Panc1 (cell line): ENCODE results near the gene CACTIN. TPM values are rescaled to one million over a fixed set of nuclear protein-coding genes. Genes with fewer than 3 reads are reported as not detected.
A peak's percentile ranks its signal among the peaks of the same experiment; 100 is the strongest.

ENCODE experiments used
- ATAC-seq: fragments of 200-7000 bp; cut with Tn5 transposase; 2 replicates; pipeline ENCODE4 v1.9.1; 2020; ENCODE audit warnings: mild to moderate bottlenecking, moderate library complexity
- BruUV-seq: library from RNA; stranded (reverse); fragments of 400-500 nt; replicated peaks from 2 replicates; lab custom pipeline; 2021; lab: Mats Ljungman, UMichigan
- CTCF ChIA-PET: fragments of 300-600 bp; sonication (Branson Sonifier 250); formaldehyde crosslinking; loops from one replicate; lab custom pipeline; 2022; ENCODE audit warnings: antibody characterized with exemption; lab: Charles Lee
- POLR2A ChIA-PET: fragments of 300-600 bp; sonication (Branson Sonifier 250); formaldehyde crosslinking; loops from one replicate; lab custom pipeline; 2022; ENCODE audit warnings: antibody characterized with exemption; lab: Charles Lee
- DNase-seq: peaks from one replicate; pipeline ENCODE4 v3.0.0-alpha.2; 2010; ENCODE audit warnings: low read depth, low spot score
- H3K27ac ChIP-seq: 2 replicates; pipeline ENCODE4 v1.5.1; 2011; ENCODE audit warnings: mild to moderate bottlenecking, low read length, inconsistent platforms
- H3K27me3 ChIP-seq: fragments of 200-500 bp; sonication (Bioruptor generic); 2 replicates; pipeline ENCODE4 v1.6.0; 2014; ENCODE audit warnings: low read length, inconsistent platforms; ENCODE audit not compliant: control insufficient read depth, insufficient read depth
- H3K36me3 ChIP-seq: fragments of 200-500 bp; sonication (Bioruptor generic); 2 replicates; pipeline ENCODE4 v1.5.1; 2014; ENCODE audit warnings: inconsistent platforms, mild to moderate bottlenecking, low read length, moderate library complexity; ENCODE audit not compliant: control insufficient read depth, insufficient read depth
- H3K4me1 ChIP-seq: 2 replicates; pipeline ENCODE4 v1.5.1; 2011; ENCODE audit warnings: inconsistent platforms, mild to moderate bottlenecking, low read length, moderate library complexity; ENCODE audit not compliant: control insufficient read depth, insufficient read depth
- H3K4me3 ChIP-seq, 2 experiments: 2 replicates each; pipeline ENCODE4 v1.5.1; 2011 to 2012; ENCODE audit warnings: low read depth in 2 of 2, low read length in 2 of 2, mild to moderate bottlenecking in 2 of 2, inconsistent platforms in 1 of 2, moderate library complexity in 1 of 2
- H3K9me3 ChIP-seq: fragments of 200-500 bp; sonication (Bioruptor generic); 2 replicates; pipeline ENCODE4 v1.5.1; 2014; ENCODE audit warnings: low read depth, mild to moderate bottlenecking, inconsistent platforms, low read length, moderate library complexity; ENCODE audit not compliant: control insufficient read depth, insufficient read depth
- CTCF ChIP-seq: fragments of 450-650 bp; IDR thresholded peaks from 2 replicates; pipeline ENCODE4 v1.5.1; 2017; ENCODE audit warnings: mild to moderate bottlenecking
- POLR2AphosphoS5 ChIP-seq: IDR thresholded peaks from 2 replicates; pipeline ENCODE4 v1.6.1; 2012; ENCODE audit warnings: mild to moderate bottlenecking, low read depth, low read length, moderate library complexity
- REST ChIP-seq, 2 experiments: IDR thresholded peaks; 2 replicates each; pipeline ENCODE4 v1.6.1; 2011 to 2012; ENCODE audit warnings: low read depth in 2 of 2, control low read depth in 1 of 2, low read length in 1 of 2, mild to moderate bottlenecking in 1 of 2, moderate library complexity in 1 of 2; ENCODE audit not compliant: insufficient read depth in 1 of 2
- SIN3A ChIP-seq: IDR thresholded peaks from 2 replicates; pipeline ENCODE4 v1.6.1; 2012; ENCODE audit warnings: low read depth, mild to moderate bottlenecking, low read length, moderate library complexity, borderline replicate concordance; ENCODE audit not compliant: insufficient read depth
- TCF7L2 ChIP-seq: IDR thresholded peaks from 2 replicates; pipeline ENCODE4 v1.6.1; 2011; ENCODE audit warnings: mild to moderate bottlenecking, low read depth, low read length, inconsistent platforms
- in situ Hi-C: cut with HindIII; loops from 2 replicates; pipeline ENCODE4 v1.10.0; 2016; ENCODE audit warnings: low sequenced_read_pairs, low pct_unique_long_range_greater_than_20kb
- intact Hi-C: fragments of 100-400 bp; cut with micrococcal nuclease; formaldehyde crosslinking; loops from one replicate; pipeline ENCODE4 v1.10.0; 2022; ENCODE audit not compliant: unreplicated experiment
- total RNA-seq: library from RNA; stranded (reverse); gene quantifications from one replicate; pipeline ENCODE4 v1.2.1, GENCODE V29; 2021; ENCODE audit not compliant: unreplicated experiment

CACTIN gene
- total RNA-seq, 1 experiment from 2014 or later: 25.2 TPM

DNA sequence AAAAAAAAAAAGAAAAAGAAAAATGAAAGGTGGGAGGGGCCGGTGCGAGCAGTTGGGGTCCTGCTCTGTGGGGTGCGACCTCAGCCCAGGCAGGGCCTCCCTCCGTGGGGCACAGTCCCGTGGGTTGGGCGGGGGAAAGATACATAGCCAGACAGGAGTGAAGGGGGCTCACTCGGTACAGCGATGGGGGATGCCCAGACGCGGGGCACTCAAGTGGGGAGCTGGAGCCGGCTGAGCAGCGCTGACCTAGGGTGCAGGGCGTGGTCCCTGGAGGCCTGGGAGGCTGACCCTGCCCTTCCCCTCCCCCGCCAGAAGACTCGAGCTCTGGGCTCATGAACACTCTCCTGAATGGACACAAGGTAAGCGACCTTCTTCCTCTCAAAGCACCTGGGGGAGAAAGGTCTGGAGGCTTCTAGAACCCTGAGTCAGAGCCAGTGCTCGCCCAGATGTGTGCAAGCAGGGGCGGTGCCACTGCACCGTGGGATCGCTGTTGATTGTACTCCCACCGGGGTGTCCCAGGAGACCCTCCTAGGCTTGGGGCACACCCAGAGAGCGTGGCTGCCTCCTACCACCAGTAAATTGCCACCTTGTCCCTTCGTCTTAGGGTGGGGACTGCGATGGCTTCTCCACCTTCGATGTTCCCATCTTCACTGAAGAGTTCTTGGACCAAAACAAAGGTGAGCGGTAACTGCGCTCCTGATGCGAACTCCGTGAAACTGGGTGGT lies 50.5 kb downstream of the CACTIN start:
- DNase-seq: no peak
- ChIA-PET CTCF (interaction anchor here (0.5 to 0.6 kb wide), 2 partner anchors 12 to 1191 kb away, joined by 6 to 7 read pairs; no protein-coding TSS in a partner anchor), POLR2A (interaction anchor here (0.7 kb wide), 1 partner anchor 167 kb away, joined by 7 read pairs; no protein-coding TSS in a partner anchor)
- intact Hi-C loops: no loop called here
- ATAC-seq: no peak
- TF ChIP-seq REST (IDR thresholded peaks at IDR 0.05; ENCODE audit: insufficient read depth in 1 of 2, low read depth in 2 of 2, low read length in 1 of 2): no peak
- no peak for TF ChIP-seq CTCF
- no peak for TF ChIP-seq POLR2AphosphoS5
- TF ChIP-seq SIN3A: no peak
- TF ChIP-seq TCF7L2: no peak
- Histone ChIP-seq H3K9me3 (no peaks in the 10 kb centered on the region), H3K4me1 (no peaks in the 10 kb centered on the region), H3K27ac (no peak overlapping the region), H3K36me3 (peaks cover 4% of the 10 kb centered on the region; the same call in 1 of the 2 replicates), H3K4me3 (no peak overlapping the region), H3K27me3 (no peaks in the 10 kb centered on the region)
- in situ Hi-C loops: no loop called here
- no TSS peak for BruUV-seq

DNA sequence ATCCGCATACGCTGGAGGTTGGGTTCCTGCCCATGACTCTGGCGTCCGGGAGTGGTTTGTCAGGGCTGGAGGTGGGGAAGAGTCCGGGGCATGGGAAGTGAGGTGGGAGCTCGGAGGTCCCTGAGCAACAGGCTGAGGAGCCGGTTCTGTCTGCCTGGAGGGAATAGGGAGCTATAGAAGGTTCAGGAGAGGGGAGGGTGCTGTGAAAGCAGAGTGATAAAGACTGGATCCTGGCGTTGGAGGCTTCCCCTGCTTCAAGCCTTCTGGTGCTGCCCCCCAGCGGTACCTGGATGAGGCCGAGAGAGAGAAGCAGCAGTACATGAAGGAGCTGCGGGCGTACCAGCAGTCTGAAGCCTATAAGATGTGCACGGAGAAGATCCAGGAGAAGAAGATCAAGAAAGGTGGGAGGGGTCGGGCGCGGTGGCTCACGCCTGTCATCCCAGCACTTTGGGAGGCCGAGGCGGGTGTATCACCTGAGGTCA lies 51.3 kb downstream of the CACTIN start:
- Histone ChIP-seq H3K27ac (no peak overlapping the region), H3K4me3 (no peak overlapping the region), H3K27me3 (no peaks in the 10 kb centered on the region), H3K4me1 (peaks cover 4% of the 10 kb centered on the region; the same call in 1 of the 2 replicates), H3K9me3 (no peaks in the 10 kb centered on the region), H3K36me3 (peaks cover 4% of the 10 kb centered on the region; the same call in 1 of the 2 replicates)
- in situ Hi-C loops: no loop called here
- BruUV-seq: no TSS peak
- CTCF ChIA-PET: no interaction called here
- no peak for ATAC-seq
- TF ChIP-seq POLR2AphosphoS5 (no peak), TCF7L2 (no peak), CTCF (peak; percentile 75; the same call in 1 of the 2 replicates)
- no peak for DNase-seq
- POLR2A ChIA-PET: interaction anchor here (0.7 kb wide), 1 partner anchor 168 kb away, joined by 7 read pairs; no protein-coding TSS in a partner anchor
- intact Hi-C loops: no loop called here
